Neuronal stem cell (in vitro differentiated cells): ENCODE data around the gene MT1A.
A peak's percentile ranks its signal among the peaks of the same experiment; 100 is the strongest.

ENCODE experiments used
- DNase-seq: peaks from one replicate; pipeline ENCODE4 v3.0.0-alpha.2; 2013; ENCODE audit warnings: low spot score
- H2AFZ ChIP-seq: one replicate; pipeline ENCODE4 v1.6.1; 2013; ENCODE audit warnings: mild to moderate bottlenecking, low read length, inconsistent platforms
- H2AK5ac ChIP-seq: 2 replicates; pipeline ENCODE4 v1.6.1; 2013; ENCODE audit warnings: low read depth, mild to moderate bottlenecking, inconsistent platforms, low read length, moderate library complexity, mixed read lengths
- H2BK120ac ChIP-seq: 2 replicates; pipeline ENCODE4 v1.6.1; 2013; ENCODE audit warnings: low read depth, mild to moderate bottlenecking, inconsistent platforms, low read length, moderate library complexity, mixed read lengths
- H2BK12ac ChIP-seq: one replicate; pipeline ENCODE4 v1.6.1; 2013; ENCODE audit warnings: low read length, inconsistent platforms
- H2BK15ac ChIP-seq: 2 replicates; pipeline ENCODE4 v1.6.1; 2013; ENCODE audit warnings: mild to moderate bottlenecking, low read length, inconsistent platforms, mixed read lengths
- H2BK5ac ChIP-seq: one replicate; pipeline ENCODE4 v1.6.1; 2013; ENCODE audit warnings: inconsistent platforms, mild to moderate bottlenecking, low read length, moderate library complexity
- H3K14ac ChIP-seq: one replicate; pipeline ENCODE4 v1.6.1; 2013; ENCODE audit warnings: low read length, inconsistent platforms
- H3K18ac ChIP-seq: 2 replicates; pipeline ENCODE4 v1.6.1; 2013; ENCODE audit warnings: low read length, inconsistent platforms
- H3K23ac ChIP-seq: 2 replicates; pipeline ENCODE4 v1.6.1; 2013; ENCODE audit warnings: low read depth, mild to moderate bottlenecking, mixed read lengths, low read length, inconsistent platforms; ENCODE audit not compliant: poor library complexity
- H3K27ac ChIP-seq: replicated peaks from 3 replicates; pipeline ENCODE4 v1.5.1; 2013; ENCODE audit warnings: low read length, inconsistent platforms
- H3K27me3 ChIP-seq, 3 experiments: 2 replicates each; pipeline ENCODE4 v1.6.1; 2013; ENCODE audit warnings: low read length in 3 of 3, mild to moderate bottlenecking in 2 of 3, inconsistent platforms in 1 of 3, low read depth in 1 of 3, mixed read lengths in 1 of 3, moderate library complexity in 1 of 3; ENCODE audit not compliant: control insufficient read depth in 3 of 3, insufficient read depth in 3 of 3
- H3K36me3 ChIP-seq, 2 donors: replicated peaks in 1 of 2; 2 replicates each; pipeline ENCODE4 v1.6.1; 2013; ENCODE audit warnings: low read length in 2 of 2; ENCODE audit not compliant: control insufficient read depth in 2 of 2, insufficient read depth in 2 of 2
- H3K4ac ChIP-seq: 2 replicates; pipeline ENCODE4 v1.6.1; 2013; ENCODE audit warnings: inconsistent platforms, mild to moderate bottlenecking, low read length, moderate library complexity
- H3K4me1 ChIP-seq, 2 donors: 1 replicate in 1 of 2; 2 replicates in 1 of 2; pipeline ENCODE4 v1.6.1; 2013; ENCODE audit warnings: low read length in 2 of 2, low read depth in 1 of 2; ENCODE audit not compliant: control insufficient read depth in 2 of 2, insufficient read depth in 1 of 2
- H3K4me2 ChIP-seq: one replicate; pipeline ENCODE4 v1.6.1; 2013; ENCODE audit warnings: mild to moderate bottlenecking, low read length, inconsistent platforms; ENCODE audit not compliant: insufficient read depth, poor library complexity, severe bottlenecking
- H3K4me3 ChIP-seq, 2 donors: 2 replicates each; pipeline ENCODE4 v1.5.1; 2013; ENCODE audit warnings: low read length in 2 of 2, mild to moderate bottlenecking in 2 of 2, inconsistent platforms in 1 of 2, moderate library complexity in 1 of 2
- H3K79me1 ChIP-seq: one replicate; pipeline ENCODE4 v1.6.1; 2013; ENCODE audit warnings: low read depth, mild to moderate bottlenecking, inconsistent platforms, low read length, moderate library complexity
- H3K9ac ChIP-seq: one replicate; pipeline ENCODE4 v1.6.1; 2013; ENCODE audit warnings: mild to moderate bottlenecking, low read depth, low read length, inconsistent platforms; ENCODE audit not compliant: poor library complexity
- H3K9me3 ChIP-seq, 2 donors: replicated peaks in 1 of 2; 2 replicates each; pipeline versions ENCODE3 to v1.6.1; 2013; ENCODE audit warnings: low read length in 2 of 2, mild to moderate bottlenecking in 2 of 2, inconsistent platforms in 1 of 2, low read depth in 1 of 2, mixed read lengths in 1 of 2, moderate library complexity in 1 of 2; ENCODE audit not compliant: control insufficient read depth in 2 of 2, insufficient read depth in 1 of 2
- H4K8ac ChIP-seq: one replicate; pipeline ENCODE4 v1.6.1; 2013; ENCODE audit warnings: low read depth, mild to moderate bottlenecking, inconsistent platforms, low read length, moderate library complexity
- H4K91ac ChIP-seq: one replicate; pipeline ENCODE4 v1.6.1; 2013; ENCODE audit warnings: low read length, low read depth, mild to moderate bottlenecking, inconsistent platforms; ENCODE audit not compliant: poor library complexity
- WGBS, 2 donors: extraction: QIAGEN DNeasy Blood & Tissue Kit; methylation state at CpG; one replicate each; pipeline ENCODE4 v1.1.7; 2013; ENCODE audit warnings: missing lambda C conversion rate in 2 of 2, mixed read lengths in 1 of 2; ENCODE audit not compliant: insufficient read length in 2 of 2, insufficient replicate concordance in 1 of 2; ENCODE audit errors: extremely low coverage in 2 of 2; 5-methylcytosine and 5-hydroxymethylcytosine counted together

The MT1A gene

DNA sequence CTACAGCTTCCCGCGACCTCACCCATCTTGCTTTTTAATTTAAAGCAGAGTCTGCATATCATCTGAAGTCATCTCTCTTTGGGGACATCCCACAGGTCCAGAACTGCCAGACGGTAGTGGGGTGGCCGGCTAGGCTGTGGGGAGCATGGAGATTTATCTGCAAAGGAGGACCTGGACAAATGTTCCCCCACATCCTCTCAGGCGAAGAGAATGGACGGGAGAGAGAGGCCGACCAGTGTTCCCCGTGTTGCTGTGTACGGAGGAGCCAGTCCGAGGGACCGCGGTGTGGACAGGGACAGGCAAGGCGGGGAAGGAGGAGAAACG lies 6.7 kb upstream of the MT1A start:
- no peak overlapping the region for H4K8ac ChIP-seq
- no peaks in the 10 kb centered on the region for H3K79me1 ChIP-seq
- H4K91ac ChIP-seq, result no peak overlapping the region
- H3K27ac ChIP-seq, result no peak overlapping the region
- peak overlapping the region; percentile 35 for H3K18ac ChIP-seq
- H3K9ac ChIP-seq, result peak overlapping the region; percentile 3
- no peak overlapping the region for H2BK120ac ChIP-seq
- H3K27me3 ChIP-seq, result peaks cover 51 to 95% (median 95%) of the 10 kb centered on the region in 3 experiments
- no peak overlapping the region for H2BK12ac ChIP-seq
- no peak overlapping the region for H3K4me3 ChIP-seq
- WGBS, 2 donors, result no CpG with 5 or more reads among the region's 14 CpGs
- peak overlapping the region; percentile 63 for H3K23ac ChIP-seq
- H3K36me3 ChIP-seq, result no peaks in the 10 kb centered on the region
- H2BK5ac ChIP-seq, result no peak overlapping the region
- no peak for DNase-seq
- peak overlapping the region; percentile 97 for H3K14ac ChIP-seq
- H3K4me2 ChIP-seq, result no peak overlapping the region
- no peaks in the 10 kb centered on the region for H3K9me3 ChIP-seq
- no peaks in the 10 kb centered on the region for H3K4me1 ChIP-seq
- peak overlapping the region; percentile 52 for H2BK15ac ChIP-seq
- H2AK5ac ChIP-seq, result no peak overlapping the region
- no peak overlapping the region for H3K4ac ChIP-seq
- H2AFZ ChIP-seq, result peak overlapping the region; percentile 85

DNA sequence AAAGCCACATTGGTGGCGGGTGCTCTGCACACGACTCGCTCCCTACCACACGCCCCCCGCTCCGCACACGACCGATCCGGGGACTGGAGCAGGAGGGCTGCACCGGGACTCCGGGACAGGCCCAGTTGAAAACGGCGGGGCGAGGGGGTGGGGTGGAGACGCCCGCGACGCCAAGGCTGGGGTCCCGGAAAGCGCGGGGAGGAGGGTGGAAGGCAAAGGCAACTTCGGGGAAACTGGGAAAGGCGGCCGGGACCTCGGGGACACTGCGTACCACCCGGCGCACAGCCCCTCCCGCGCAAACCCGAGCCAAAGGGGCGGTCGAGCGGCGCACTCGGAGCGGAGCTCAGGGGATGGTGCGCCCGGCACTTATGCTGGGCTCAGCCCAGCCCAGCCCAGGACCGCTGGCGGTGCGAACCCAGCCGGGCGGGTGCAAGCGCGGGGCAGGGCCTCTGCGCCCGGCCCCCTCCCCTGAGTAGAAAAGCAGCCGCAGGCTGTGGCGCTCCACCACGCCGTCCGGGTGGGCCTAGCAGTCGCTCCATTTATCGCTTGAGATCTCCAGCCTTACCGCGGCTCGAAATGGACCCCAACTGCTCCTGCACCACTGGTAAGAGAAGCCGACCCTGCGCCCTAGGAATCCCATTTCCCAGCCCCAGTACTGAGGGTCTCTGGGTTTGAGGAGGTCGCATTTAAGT lies 6.2 kb upstream of the MT1A start, which contains the start of gene MT1M:
MT1M (plus strand) TSS at position 504 of the 692 bp plus-strand sequence; CDS start at position 577, 73 bp downstream.
- Histone ChIP-seq H3K9me3 (no peaks in the 10 kb centered on the region), H3K14ac (peak within 1 kb of the TSS; percentile 97), H3K36me3 (no peaks in the 10 kb centered on the region), H3K4ac (no peak within 1 kb of the TSS), H3K4me2 (peak within 1 kb of the TSS; percentile 38), H4K91ac (no peak within 1 kb of the TSS), H3K27ac (no peak within 1 kb of the TSS), H3K23ac (peak within 1 kb of the TSS; percentile 63), H4K8ac (no peak within 1 kb of the TSS), H2BK15ac (peak within 1 kb of the TSS; percentile 52), H3K4me1 (no peaks in the 10 kb centered on the region), H2AK5ac (no peak within 1 kb of the TSS), H3K27me3 (peaks cover 49 to 95% (median 95%) of the 10 kb centered on the region in 3 experiments), H2BK120ac (no peak within 1 kb of the TSS), H3K9ac (peak within 1 kb of the TSS; percentile 3), H2BK12ac (no peak within 1 kb of the TSS), H3K79me1 (no peaks in the 10 kb centered on the region), H3K4me3 (no peak within 1 kb of the TSS), H2AFZ (peak within 1 kb of the TSS; percentile 85), H2BK5ac (no peak within 1 kb of the TSS), H3K18ac (peak within 1 kb of the TSS; percentile 35)
- no CpG with 5 or more reads among the region's 61 CpGs for WGBS, 2 donors
- DNase-seq, result no peak

DNA sequence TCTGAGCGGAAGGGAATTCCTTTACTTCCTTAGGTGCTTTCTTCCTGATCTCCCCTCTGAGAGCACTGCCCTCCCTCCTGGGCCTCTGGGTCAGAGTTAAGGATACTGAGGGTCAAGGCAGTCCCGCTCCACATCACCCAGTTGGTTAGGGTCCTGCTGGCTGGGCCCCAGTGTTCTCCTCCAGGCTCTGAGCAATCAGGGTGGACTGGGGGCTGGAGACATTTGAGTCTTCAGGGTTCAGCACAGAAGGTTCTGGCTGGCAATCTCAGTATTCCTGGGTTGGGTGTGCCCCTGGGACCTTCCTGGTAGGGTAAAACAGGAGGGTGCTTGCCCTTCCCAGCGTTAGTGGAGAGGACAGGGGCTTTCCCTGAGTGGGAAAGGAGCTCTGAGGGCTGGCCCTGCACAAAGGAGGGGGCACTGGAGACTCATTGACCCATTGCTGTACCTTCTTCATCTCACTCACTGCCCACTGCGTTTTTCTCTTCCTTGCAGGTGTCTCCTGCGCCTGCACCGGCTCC lies 5.6 kb upstream of the MT1A start:
- Histone ChIP-seq H2AK5ac (no peak overlapping the region), H3K36me3 (no peaks in the 10 kb centered on the region), H2BK12ac (no peak overlapping the region), H3K9ac (no peak overlapping the region), H3K9me3 (no peaks in the 10 kb centered on the region), H2AFZ (peak overlapping the region; percentile 85), H3K27me3 (peaks cover 55 to 99% (median 99%) of the 10 kb centered on the region in 3 experiments), H2BK120ac (no peak overlapping the region), H4K8ac (no peak overlapping the region), H3K4me3 (no peak overlapping the region), H3K23ac (no peak overlapping the region), H3K4me1 (no peaks in the 10 kb centered on the region), H2BK5ac (no peak overlapping the region), H3K27ac (no peak overlapping the region), H3K18ac (no peak overlapping the region), H2BK15ac (no peak overlapping the region), H4K91ac (no peak overlapping the region), H3K79me1 (no peaks in the 10 kb centered on the region), H3K14ac (no peak overlapping the region), H3K4ac (no peak overlapping the region), H3K4me2 (no peak overlapping the region)
- WGBS, 2 donors, result no CpG with 5 or more reads among the region's 6 CpGs
- no peak for DNase-seq

DNA sequence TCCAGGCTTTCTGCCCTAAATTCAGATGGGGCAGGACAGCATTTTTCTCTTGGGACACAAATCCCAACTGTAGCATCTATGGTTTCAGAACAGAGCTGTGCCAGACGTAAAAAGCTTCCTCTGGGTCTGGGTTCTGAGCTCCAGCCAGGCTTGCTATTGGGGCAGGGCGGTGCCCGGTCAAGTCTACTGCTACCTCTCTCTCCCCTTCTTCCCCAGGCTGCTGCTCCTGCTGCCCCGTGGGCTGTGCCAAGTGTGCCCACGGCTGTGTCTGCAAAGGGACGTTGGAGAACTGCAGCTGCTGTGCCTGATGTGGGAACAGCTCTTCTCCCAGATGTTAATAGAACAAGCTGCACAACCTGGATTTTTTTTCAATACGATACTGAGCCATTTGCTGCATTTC lies 4.9 kb upstream of the MT1A start:
- Histone ChIP-seq H3K4me3 (no peak overlapping the region), H4K91ac (no peak overlapping the region), H3K9me3 (no peaks in the 10 kb centered on the region), H3K27me3 (peaks cover 60 to 100% (median 100%) of the 10 kb centered on the region in 3 experiments), H3K79me1 (no peaks in the 10 kb centered on the region), H2BK15ac (no peak overlapping the region), H3K4me2 (no peak overlapping the region), H2AK5ac (no peak overlapping the region), H3K9ac (no peak overlapping the region), H3K14ac (no peak overlapping the region), H3K18ac (peak overlapping the region; percentile 13), H2BK12ac (no peak overlapping the region), H2AFZ (no peak overlapping the region), H3K23ac (peak overlapping the region; percentile 67), H3K27ac (no peak overlapping the region), H2BK120ac (no peak overlapping the region), H3K36me3 (no peaks in the 10 kb centered on the region), H2BK5ac (no peak overlapping the region), H3K4ac (no peak overlapping the region), H3K4me1 (peaks cover 1 to 2% of the 10 kb centered on the region in 2 donors), H4K8ac (no peak overlapping the region)
- no peak for DNase-seq
- WGBS, 2 donors, result no CpG with 5 or more reads among the region's 7 CpGs
